ENCODE data around the gene MT1F.

DNA sequence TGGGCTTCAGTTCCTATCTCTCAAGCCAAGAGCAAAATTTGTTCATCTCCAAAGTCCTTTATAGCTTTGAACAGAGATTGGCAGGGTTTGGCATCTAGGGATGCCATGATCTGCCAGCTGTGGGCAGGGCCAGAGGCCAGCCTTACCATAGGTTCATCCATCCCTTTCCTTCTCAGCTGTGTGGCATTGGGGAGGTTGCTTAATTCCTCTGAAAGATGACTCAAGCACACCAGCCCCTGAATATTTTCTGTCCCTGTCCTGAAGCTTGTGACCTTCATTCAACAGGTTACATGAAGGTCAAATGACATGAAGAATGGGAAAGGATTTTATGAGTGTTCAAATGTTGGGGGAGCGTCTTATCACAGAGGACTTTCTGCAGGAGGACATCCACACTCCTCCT, 6.7 kb downstream of the MT1F start:
- TF ChIP-seq EZH2phosphoT487 (IDR thresholded peaks at IDR 0.05; ENCODE audit: borderline replicate concordance, low read length) (no peak), EZH2 (IDR thresholded peaks at IDR 0.05; ENCODE audit: low read length, unreplicated experiment) (no peak)
- TF ChIP-seq, protein P1, sequence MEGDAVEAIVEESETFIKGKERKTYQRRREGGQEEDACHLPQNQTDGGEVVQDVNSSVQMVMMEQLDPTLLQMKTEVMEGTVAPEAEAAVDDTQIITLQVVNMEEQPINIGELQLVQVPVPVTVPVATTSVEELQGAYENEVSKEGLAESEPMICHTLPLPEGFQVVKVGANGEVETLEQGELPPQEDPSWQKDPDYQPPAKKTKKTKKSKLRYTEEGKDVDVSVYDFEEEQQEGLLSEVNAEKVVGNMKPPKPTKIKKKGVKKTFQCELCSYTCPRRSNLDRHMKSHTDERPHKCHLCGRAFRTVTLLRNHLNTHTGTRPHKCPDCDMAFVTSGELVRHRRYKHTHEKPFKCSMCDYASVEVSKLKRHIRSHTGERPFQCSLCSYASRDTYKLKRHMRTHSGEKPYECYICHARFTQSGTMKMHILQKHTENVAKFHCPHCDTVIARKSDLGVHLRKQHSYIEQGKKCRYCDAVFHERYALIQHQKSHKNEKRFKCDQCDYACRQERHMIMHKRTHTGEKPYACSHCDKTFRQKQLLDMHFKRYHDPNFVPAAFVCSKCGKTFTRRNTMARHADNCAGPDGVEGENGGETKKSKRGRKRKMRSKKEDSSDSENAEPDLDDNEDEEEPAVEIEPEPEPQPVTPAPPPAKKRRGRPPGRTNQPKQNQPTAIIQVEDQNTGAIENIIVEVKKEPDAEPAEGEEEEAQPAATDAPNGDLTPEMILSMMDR (conservative IDR thresholded peaks at IDR 0.05; ENCODE audit: low read depth, low read length) = no peak
